ENCODE measurements around the gene GUCD1.

GUCD1 gene

GRCh38 chr22:24501301-24502005, 53.5 kb downstream of the GUCD1 start:
- no peak for DNase-seq

DNA sequence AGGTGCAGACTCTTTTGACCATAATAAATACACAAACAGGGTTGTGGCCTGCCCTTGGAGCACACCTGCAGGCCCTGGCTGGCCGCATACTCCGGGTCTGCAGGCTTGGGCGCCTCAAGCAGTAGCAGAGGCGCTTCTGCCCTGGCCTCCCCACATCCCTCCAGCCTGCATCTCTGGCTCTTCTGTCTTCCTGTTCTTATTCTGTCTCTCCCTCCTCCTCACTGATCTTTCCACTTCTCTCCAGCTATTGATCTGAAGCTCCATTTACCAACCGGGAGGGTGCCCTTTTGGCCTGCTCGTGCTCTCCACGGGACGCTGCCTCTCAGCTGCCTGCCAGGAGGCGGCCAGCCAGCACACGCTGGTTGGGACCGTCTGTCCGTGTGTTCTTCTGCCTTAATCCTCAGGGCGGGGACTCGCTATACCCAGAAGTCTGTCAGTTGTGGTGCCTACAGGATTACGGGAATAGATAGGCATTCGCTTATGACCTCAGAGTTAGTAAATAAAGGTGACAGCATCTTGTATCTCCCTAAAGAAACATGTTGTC, 54.6 kb downstream of the GUCD1 start:
- no peak for DNase-seq

GRCh38 chr22:24499706-24500276, 55.1 kb downstream of the GUCD1 start:
- no peak for DNase-seq

- no peak for DNase-seq
Measured at GRCh38 chr22:24498824-24499223, 56.1 kb downstream of the GUCD1 start.

DNA sequence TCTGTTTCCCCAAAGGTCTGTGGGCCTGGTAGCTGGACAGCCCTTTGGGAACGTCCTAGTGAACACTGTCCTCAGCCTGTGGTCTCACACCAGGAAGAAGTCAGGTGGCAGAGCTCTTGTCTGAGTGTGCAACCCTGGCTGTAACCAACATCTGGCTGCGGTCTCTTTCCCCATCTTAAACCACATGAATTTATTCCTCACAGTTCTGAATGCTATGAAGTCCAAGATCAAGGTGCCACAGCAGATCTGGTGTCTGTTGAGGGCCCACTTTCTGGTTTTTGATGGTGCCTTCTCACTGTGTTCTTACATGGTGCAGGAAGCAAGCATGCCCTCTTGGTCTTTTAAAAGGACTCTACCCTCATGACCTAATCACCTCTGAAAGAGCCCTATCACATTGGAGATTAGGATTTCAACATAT, 57.1 kb downstream of the GUCD1 start:
- DNase-seq, result no peak

GRCh38 chr22:24496661-24497060, 58.3 kb downstream of the GUCD1 start:
- DNase-seq, result no peak

- no peak for DNase-seq
Measured at GRCh38 chr22:24496234-24496633, 58.7 kb downstream of the GUCD1 start.

DNA sequence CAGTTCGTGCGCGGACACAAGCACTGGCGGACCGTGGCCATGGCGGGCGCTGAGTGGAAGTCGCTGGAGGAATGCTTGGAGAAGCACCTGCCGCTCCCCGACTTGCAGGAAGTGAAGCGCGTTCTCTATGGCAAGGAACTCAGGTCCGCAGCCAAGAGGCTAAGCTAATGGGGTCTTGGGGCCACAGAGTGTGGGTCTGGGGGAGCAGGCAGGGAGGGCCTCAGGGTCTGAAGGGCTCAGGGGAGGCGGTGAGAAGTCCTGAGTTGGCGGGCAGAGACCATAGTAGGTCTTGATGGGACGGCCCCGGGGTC, 59.6 kb downstream of the GUCD1 start:
- DNase-seq, result no peak

DNA sequence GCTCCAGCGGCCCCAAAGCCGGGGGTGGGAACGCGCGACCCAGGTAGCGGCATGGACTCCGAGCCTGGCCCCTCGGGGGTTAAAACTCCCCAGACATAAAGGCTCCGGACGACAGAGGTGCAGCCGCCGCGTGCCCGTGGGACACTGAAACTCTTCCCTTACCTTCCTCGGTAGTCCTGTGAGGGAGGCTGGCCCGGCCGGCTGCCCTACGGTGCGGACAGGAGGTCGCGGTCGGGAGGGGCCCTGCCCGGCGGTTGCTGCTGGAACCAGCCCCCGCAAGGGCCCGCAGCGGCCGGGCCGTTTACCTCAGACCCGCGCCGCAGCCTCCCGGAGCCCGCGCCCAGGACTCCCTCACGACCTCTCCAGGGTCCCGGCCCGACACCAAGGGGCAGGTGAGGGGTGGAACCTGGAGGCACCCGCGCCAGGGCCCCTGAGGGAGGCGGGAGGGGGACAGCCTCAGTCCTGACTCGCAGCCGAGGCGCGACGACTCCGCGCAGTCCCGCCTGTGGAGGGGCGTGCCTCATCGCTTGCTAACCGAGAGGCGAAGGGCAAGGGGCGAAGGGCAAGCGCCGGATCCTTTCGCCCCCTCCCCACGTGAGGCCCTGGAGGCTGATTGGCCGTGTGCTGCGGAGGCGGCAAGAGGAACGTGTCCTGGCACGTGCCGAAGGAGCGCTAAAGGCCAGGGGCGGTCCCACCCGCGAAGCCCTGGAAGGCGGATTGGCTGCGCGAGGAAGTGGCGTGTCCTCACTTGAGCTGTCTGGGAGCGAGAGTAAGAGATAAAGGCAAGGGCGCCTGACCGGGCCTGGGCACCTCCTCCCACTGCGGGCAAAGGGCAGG, 60.2 kb downstream of the GUCD1 start, which contains the start of gene UPB1:
TSS of gene UPB1 (plus strand) at position 805 of the 837 bp plus-strand sequence. CDS start 72 bp downstream, outside the sequence.
- no peak for DNase-seq

DNA sequence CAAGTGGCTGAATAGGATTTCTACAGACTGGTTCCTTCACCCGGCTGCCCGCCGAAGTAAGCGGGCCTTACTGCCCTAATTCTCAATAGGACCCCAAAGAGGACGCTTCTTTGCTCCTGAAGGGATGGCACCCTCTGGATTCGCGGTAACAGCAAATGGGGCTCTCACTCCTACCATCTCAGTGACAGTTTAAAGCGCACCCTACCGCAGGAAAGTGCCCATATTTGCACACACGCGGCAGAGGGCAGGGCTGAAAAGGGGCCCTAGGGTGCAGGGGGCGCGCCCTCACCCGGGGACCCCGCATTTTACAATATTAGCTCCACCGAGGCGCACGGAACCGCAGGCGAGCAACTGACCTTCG, 60.8 kb downstream of the GUCD1 start:
- no peak for DNase-seq

- no peak for DNase-seq
Measured at GRCh38 chr22:24492391-24492790, 62.5 kb downstream of the GUCD1 start.
